NCI-H345 treated with DMSO at 0.1 percent for 48 hours (cell line): Measurements from ENCODE around the gene SCGB3A1.

ENCODE experiments used
- DNase-seq: peaks from one replicate; lab custom pipeline; 2025; ENCODE audit not compliant: unreplicated experiment; lab: John Stamatoyannopoulos, UW

The SCGB3A1 gene

DNA sequence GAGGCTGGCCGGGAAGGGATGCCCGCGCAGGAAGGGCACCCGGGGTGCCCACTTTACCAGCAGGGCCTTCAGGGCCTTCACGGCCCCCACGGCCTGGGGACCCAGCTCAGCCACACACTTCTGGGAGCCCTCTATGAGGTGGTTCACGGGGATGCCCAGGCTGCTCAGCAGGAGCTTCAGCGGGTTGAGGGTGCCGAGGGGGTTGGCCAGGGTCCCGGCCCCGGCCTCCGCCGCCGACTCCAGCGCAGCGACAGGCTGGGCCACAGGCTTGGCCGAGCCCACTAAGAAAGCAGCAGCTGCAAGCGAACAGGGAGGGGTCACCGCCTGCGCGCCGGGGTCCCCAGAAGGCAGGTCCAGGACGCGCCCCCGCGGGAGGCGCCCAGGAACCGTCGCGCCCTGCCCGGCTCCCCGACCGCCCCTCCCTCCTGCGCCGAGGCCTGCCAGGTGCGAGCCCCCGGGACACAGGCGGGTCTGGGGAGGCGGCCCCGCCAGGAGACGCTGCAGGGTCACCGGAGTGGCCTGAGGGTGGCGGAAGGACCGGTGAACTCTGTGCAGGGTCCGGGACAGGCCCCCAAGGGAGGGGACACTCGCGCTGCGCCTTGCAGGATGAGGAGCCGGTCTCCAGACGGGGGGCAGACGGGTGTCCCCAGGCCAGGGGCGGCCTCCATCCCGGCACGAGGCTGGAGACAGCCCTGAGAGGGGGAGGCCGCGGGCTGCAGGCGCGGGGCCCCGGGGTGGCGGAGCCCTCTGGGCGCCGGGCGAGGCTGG is 572 bp downstream of the SCGB3A1 start:
- DNase-seq, result no peak

DNA sequence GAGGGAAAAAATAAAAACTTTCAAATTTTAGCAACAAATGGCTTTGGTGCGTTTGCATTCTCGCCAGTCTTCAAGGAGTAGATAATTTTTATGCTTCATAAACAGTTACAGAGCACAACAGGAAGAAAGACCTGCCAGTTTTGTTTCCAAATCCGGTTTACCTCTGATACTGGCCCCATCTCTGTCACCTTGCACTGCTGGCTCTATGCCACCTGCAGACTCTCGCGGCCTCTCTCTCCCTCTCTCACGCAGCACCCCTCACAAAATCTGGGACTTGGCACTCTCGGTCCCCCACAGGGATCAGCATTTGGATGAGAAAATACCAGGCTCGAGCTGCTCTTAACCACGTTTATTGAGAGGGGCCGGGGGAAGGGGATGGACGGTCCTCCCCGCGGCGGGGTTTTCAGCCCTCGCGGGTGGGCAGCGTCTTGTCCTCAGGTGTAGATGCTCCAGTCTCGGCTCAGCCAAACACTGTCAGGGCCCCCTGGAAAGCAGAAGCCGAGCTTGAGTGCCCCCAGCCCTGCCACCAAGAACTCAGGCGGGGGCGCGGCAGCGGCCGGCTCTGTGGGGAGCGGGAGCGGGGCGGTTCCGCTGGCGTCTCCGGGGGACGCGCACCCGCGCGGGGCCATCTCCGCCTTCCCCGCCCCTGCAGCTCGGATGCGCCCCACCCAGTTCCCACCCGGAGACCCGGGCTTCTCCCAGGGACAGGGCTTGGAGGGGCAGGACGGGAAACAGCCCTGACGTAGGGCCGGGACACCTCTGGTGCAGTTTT is 1.3 kb downstream of the SCGB3A1 start:
- DNase-seq, result no peak

DNA sequence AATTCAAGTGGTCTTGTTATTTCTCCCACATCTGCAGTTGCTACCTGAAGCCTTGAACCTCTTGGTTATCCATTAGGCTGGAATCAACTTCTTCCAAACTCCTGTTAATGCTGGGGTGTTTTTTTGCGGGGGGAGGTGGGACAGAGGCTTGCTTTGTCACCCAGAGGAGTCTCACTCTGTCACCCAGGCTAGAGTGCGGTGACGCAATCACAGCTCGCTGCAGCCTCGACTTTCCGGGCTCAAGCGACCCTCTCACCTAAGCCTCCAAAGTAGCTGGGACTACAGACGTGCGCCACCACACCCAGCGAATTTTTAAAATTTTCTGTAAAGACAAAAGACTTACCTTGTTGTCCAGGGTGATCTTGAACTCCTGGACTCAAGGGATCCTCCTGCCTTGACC is 4.4 kb downstream of the SCGB3A1 start:
- DNase-seq, result no peak

DNA sequence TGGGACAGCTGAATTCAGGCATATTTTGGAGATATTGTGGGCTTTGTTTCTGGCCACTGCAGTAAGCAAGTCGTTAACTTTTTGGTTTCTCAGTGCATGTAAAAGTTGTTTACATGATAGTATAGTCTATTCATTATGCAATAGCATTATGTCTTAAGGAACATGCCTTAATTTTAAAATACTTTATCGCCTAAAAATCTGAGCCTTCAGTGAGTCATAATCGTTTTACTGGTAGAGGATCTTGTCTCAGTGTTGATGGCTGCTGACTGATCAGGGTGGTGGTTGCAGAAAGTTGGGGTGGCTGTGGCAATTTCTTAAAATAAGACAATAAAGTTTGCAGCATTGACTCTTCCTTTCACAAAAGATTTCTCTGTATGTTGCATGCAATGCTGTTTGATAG is 5.1 kb downstream of the SCGB3A1 start:
- no peak for DNase-seq

DNA sequence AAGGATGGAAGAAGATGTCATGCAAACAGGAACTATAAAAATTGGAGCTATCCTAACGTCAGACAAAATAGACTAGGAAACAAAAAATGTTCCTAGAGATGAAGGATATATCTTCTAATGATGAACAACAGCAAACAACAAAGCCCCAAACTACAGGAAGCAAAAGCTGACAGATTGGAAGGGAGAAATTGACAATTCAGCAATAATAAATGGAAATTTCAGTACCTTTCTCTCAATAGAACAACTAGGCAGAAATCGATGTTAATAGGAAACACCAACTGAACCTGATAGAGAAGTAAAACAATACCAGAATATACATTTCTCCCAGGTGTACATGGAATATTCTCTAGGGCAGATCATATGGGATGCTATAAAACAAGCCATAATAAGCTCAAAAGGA is 7.6 kb downstream of the SCGB3A1 start:
- DNase-seq, result no peak

DNA sequence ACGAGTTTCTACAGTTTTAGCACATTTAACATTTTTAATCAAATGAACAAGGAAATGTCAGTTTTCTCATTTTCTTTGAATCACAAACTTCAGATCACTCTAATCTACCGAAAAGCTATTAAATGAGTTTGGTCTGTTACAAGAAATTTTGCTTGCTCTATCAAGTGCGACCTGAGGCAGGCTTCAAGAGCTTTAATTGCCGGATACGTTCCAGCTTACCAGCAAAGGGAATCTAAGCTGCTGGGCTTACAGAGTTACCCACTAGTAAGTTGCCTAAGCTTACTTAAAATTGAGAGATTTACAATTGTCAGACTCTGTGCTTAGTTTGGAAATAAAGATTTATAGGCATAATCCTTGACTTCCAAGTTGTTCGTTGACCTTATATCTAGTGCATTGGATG is 10.6 kb downstream of the SCGB3A1 start:
- no peak for DNase-seq

DNA sequence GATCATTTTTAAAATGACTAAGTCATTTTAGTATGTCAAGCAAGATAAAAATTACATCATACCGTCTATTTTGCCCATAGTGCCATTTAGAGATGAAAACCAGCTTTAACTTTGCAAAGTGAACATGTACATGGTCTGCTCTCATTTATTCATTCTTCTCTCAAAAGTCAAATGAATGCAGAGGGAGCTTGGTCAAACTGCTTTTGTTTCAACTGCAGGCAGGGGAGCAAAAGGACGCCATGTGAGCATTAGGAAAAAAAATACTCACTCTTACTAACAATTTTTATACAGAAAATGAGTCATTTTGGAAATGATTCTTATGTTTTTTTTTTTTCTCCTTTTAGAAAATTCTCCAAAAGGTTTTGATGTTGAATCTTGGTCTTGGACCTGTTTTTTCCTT is 15.7 kb downstream of the SCGB3A1 start:
- no peak for DNase-seq

DNA sequence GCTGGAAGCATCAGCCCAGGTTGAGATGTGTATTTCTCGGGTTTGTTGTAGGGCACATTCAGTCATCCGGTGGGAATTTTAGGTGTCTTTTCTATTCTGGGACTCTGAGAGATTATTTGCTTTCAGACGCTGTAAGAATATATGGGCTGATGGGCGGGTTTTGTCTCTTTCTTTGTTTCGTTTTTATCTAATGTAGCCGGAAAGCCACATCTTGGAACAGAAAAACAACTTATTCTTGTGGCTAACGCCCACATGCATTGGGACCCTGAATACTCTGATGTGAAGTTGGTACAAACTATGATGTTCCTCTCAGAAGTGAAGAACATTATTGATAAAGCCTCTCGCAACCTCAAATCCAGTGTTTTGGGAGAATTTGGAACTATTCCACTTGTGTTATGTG is 22.4 kb downstream of the SCGB3A1 start:
- no peak for DNase-seq

DNA sequence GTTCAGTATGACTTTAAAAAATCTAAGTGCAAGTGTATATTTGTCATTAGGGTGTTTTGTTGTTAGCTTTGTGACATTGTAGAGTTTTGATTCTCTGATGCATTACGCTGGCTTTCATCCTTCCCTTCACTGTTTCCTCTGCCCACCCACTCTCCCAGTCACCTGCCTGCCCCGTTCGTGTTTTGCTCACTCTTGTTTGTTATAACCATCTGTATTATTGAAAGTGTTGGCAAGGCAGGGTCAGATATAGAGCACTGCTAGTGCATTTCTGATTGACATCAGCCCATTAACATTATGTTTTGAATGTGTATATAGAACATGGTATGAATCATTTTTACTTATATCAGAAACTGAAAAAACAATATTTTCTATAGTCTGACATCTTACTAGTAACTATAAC is 27.3 kb downstream of the SCGB3A1 start:
- DNase-seq, result no peak

DNA sequence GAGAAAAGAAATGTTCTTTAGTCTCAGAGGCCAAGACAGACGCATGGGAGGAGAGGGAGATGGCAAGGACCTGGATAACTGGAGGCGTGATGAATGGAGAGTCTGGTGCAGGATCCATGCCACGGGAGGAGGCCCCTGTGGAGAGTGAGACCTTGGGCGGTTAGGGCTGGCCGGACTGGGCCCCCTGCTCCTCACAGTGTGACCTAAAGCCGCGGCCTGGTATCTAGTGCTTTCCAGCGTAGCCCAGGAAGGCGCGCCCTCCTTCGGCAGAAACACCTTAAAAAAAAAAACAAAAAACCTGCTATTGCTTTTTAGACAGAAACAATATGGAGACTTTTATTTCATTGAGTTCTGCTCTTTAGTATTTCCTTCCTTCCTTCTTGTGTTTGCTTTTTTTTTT is 33.1 kb downstream of the SCGB3A1 start:
- DNase-seq, result no peak

DNA sequence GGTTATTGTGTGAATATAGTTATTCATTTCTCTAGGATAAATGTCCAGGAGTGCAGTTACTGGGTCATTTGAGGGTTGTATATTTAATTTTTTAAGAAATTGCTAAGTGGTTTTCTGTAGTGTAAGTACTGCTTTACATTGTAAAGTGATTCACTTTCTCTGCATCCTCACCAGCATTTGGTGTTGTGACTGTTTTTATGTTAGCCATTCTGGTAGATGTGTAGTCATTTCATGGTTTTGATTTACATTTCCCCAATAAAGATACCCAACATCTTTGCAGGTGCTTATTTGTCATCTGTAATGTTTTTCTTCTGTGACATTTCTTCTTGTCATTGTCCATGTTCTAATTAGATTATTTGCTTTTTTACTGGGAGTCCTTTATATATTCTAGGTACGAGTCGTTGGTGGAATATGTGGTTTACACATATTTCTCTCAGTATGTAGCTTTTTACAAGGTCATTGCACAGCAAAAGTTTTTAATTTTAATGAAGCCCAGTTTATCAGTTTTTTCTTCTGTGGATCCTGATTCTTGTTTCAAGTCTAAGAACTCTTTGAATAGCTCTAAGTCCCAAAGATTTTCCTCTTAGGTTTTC is 34.0 kb downstream of the SCGB3A1 start:
- no peak for DNase-seq

DNA sequence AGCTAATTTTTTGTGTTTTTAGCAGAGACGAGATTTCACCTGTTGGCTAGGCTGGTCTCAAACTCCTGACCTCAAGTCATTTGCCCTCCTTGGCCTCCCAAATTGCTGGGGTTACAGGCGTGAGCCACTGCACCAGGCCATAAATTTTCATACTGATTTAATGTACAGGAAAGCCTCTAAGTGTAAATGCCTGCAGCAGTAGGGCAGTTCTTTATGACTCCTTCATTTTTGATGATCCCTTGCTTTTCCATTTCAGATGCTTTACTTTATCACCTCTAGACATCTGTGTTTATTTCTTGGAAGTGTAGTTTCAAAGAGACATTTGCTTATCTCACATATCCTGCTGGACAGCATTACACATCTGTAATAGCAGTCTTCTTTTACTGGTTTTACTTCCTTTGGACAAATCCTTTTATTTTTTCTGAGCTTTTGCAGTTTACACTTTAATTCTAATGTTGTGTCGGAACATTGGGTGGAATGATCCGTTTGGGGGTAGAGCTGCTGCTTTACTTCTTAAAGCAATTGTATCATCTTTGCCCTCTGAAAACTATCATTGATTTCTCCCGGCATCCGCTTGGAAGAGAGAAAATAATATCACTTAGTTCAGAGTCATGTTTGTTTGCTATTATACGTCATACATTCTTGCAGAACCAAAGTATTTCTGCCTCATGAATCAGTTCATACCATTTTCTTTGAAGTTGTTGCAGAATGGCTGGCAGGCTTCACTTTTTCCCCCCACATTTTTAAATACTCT is 36.0 kb downstream of the SCGB3A1 start:
- no peak for DNase-seq

DNA sequence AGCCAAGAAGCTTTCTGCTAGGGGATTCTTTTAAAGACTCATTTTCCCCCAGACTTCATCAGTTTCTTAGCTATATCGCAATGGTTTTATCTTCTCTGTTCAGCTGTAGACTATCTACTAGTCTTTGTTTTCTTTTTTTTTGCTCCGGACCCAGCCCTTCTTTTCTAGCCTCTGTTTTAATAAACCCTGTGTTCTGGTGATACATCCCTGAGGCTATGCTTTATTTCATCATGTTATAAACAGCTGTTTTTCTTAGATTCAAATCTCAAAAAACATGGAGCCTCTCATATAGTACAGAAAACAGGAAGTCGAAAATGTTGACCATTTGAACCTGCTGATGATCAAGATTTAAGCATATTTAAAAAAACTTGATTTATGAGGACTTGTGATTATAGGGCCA is 37.8 kb downstream of the SCGB3A1 start:
- DNase-seq, result no peak

DNA sequence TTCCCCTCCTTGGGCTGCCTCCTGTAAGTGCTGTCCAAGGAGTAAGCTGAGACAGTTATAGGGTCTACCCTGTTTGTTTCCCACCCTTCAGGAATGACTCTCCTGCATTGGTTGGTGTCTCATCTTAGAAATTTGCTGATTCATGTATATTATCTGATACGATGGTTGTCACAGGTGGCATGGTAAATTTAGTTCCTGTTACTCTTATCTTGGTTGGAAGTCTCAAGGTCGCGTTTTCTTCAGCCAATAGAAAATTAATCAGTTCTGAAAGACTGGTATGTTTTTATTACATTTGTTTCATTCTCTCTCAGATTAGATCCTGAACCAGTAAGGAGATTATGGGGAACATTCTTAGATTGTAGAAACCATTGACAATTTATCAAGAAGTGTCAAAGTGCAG is 42.7 kb downstream of the SCGB3A1 start:
- no peak for DNase-seq

DNA sequence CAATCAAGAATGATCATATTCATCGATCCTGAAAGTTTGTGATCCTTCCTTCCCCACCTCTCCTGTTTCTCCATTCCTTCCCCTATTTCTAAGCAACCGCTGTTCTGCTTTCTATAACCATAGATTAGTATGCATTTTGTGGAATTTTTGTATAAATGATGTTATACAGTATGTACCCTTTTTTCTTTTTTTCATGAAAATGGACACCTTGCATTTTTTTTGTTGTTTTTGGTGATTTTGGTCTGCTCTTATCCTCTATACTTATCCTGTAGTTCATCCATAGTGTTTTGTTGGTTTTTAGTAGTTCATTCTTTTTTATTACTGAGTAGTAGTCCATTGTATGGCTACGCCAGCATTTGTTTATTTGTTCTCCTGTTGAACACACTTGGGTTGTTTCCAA is 46.1 kb downstream of the SCGB3A1 start:
- DNase-seq, result no peak

DNA sequence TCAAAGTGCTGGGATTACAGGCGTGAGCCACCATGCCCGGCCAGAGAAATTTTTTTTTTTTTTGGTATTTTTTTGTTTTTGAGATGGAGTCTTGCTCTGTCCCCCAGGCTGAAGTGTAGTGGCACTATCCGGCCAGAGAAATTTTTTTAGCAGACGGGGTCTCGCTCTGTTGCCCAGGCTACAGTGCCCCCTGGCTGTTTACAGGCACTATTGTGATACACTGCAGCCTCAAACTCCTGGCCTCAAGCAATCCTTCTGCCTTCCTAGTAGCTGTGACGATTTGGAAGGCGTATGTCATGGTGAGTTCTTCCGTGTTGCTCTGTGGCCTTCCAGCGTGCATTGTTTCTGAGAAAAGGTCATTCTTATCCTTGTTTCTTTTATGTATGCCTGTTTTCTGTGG is 49.6 kb downstream of the SCGB3A1 start:
- no peak for DNase-seq
